ENCODE results near the gene PTDSS2. TPM values are rescaled to one million over a fixed set of nuclear protein-coding genes. Genes with fewer than 3 reads are reported as not detected.
A peak's percentile ranks its signal among the peaks of the same experiment; 100 is the strongest.

The PTDSS2 gene
- total and polyA plus RNA-seq, 2 of the 13 experiments (the other 11 are each of a cell fraction or from before 2014, with no cell fraction given): 21.7 to 26.4 TPM

DNA sequence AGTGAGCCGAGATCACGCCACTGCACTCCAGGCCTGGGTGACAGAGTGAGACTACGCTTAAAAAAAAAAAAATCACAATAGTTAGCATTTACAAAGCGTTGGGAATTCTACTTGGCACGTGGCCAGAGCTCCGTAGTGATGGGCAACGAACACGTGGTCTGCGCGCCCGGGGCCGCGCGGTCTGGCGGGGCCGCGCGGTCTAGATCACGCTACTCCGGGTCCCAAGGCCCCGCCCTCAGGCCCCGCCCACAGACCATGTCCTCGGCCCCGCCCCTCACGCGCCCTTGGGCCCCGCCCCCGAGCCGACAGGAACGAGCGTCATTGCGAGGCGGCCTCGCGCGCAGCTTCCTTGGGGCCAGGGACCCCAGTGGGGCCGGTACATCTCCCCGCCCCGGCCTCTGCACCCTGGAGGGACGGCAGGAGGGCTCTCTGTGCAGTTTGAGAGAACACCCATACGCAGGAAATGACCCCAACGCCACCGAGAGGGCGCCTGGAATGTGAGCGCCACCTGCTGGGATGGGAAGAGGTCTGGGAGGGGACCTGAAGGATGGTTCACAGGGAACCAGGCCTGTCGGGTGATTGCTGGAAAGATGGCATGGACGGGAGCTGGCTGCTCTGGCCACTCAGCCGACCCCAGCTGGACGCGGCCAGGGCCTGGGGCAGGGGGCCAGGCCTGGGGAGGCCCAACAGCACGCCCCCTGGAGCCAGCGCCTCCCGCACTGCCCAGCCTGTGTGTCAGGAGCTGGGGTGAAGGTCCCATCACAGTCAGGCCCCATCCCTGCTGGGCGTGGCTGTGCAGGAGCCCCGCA lies 2.0 kb upstream of the PTDSS2 start (continued):
- TF ChIP-seq, protein P1, sequence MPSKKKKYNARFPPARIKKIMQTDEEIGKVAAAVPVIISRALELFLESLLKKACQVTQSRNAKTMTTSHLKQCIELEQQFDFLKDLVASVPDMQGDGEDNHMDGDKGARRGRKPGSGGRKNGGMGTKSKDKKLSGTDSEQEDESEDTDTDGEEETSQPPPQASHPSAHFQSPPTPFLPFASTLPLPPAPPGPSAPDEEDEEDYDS (CRISPR knock-in tag; IDR thresholded peaks at IDR 0.05): peak; percentile 91
- no peak for TF ChIP-seq ZNF740 (CRISPR knock-in tag; IDR thresholded peaks at IDR 0.05)
- no peak for TF ChIP-seq ZXDC (CRISPR knock-in tag; IDR thresholded peaks at IDR 0.05)
- TF ChIP-seq, protein P2, sequence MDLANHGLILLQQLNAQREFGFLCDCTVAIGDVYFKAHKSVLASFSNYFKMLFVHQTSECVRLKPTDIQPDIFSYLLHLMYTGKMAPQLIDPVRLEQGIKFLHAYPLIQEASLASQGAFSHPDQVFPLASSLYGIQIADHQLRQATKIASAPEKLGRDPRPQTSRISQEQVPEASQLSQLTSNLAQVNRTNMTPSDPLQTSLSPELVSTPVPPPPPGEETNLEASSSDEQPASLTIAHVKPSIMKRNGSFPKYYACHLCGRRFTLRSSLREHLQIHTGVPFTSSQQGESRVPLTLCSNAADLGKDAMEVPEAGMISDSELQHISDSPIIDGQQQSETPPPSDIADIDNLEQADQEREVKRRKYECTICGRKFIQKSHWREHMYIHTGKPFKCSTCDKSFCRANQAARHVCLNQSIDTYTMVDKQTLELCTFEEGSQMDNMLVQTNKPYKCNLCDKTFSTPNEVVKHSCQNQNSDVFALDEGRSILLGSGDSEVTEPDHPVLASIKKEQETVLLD (CRISPR knock-in tag; IDR thresholded peaks at IDR 0.05; ENCODE audit: low read depth): peak; percentile 76
- TF ChIP-seq, protein P3, sequence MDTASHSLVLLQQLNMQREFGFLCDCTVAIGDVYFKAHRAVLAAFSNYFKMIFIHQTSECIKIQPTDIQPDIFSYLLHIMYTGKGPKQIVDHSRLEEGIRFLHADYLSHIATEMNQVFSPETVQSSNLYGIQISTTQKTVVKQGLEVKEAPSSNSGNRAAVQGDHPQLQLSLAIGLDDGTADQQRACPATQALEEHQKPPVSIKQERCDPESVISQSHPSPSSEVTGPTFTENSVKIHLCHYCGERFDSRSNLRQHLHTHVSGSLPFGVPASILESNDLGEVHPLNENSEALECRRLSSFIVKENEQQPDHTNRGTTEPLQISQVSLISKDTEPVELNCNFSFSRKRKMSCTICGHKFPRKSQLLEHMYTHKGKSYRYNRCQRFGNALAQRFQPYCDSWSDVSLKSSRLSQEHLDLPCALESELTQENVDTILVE (CRISPR knock-in tag; IDR thresholded peaks at IDR 0.05): peak; percentile 84
- TF ChIP-seq, protein P4, sequence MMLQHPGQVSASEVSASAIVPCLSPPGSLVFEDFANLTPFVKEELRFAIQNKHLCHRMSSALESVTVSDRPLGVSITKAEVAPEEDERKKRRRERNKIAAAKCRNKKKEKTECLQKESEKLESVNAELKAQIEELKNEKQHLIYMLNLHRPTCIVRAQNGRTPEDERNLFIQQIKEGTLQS (CRISPR knock-in tag; IDR thresholded peaks at IDR 0.05): no peak
- no peak for TF ChIP-seq NR2F1 (CRISPR knock-in tag; IDR thresholded peaks at IDR 0.05)
- peak; percentile 55; the same call in 1 of the 2 replicates for TF ChIP-seq POGZ (CRISPR knock-in tag; IDR thresholded peaks at IDR 0.05)
- no peak for TF ChIP-seq ZNF510 (CRISPR knock-in tag; IDR thresholded peaks at IDR 0.05; ENCODE audit: low read depth)
- TF ChIP-seq ZNF567 (CRISPR knock-in tag; IDR thresholded peaks at IDR 0.05; ENCODE audit: borderline replicate concordance): no peak
- TF ChIP-seq, protein P5, sequence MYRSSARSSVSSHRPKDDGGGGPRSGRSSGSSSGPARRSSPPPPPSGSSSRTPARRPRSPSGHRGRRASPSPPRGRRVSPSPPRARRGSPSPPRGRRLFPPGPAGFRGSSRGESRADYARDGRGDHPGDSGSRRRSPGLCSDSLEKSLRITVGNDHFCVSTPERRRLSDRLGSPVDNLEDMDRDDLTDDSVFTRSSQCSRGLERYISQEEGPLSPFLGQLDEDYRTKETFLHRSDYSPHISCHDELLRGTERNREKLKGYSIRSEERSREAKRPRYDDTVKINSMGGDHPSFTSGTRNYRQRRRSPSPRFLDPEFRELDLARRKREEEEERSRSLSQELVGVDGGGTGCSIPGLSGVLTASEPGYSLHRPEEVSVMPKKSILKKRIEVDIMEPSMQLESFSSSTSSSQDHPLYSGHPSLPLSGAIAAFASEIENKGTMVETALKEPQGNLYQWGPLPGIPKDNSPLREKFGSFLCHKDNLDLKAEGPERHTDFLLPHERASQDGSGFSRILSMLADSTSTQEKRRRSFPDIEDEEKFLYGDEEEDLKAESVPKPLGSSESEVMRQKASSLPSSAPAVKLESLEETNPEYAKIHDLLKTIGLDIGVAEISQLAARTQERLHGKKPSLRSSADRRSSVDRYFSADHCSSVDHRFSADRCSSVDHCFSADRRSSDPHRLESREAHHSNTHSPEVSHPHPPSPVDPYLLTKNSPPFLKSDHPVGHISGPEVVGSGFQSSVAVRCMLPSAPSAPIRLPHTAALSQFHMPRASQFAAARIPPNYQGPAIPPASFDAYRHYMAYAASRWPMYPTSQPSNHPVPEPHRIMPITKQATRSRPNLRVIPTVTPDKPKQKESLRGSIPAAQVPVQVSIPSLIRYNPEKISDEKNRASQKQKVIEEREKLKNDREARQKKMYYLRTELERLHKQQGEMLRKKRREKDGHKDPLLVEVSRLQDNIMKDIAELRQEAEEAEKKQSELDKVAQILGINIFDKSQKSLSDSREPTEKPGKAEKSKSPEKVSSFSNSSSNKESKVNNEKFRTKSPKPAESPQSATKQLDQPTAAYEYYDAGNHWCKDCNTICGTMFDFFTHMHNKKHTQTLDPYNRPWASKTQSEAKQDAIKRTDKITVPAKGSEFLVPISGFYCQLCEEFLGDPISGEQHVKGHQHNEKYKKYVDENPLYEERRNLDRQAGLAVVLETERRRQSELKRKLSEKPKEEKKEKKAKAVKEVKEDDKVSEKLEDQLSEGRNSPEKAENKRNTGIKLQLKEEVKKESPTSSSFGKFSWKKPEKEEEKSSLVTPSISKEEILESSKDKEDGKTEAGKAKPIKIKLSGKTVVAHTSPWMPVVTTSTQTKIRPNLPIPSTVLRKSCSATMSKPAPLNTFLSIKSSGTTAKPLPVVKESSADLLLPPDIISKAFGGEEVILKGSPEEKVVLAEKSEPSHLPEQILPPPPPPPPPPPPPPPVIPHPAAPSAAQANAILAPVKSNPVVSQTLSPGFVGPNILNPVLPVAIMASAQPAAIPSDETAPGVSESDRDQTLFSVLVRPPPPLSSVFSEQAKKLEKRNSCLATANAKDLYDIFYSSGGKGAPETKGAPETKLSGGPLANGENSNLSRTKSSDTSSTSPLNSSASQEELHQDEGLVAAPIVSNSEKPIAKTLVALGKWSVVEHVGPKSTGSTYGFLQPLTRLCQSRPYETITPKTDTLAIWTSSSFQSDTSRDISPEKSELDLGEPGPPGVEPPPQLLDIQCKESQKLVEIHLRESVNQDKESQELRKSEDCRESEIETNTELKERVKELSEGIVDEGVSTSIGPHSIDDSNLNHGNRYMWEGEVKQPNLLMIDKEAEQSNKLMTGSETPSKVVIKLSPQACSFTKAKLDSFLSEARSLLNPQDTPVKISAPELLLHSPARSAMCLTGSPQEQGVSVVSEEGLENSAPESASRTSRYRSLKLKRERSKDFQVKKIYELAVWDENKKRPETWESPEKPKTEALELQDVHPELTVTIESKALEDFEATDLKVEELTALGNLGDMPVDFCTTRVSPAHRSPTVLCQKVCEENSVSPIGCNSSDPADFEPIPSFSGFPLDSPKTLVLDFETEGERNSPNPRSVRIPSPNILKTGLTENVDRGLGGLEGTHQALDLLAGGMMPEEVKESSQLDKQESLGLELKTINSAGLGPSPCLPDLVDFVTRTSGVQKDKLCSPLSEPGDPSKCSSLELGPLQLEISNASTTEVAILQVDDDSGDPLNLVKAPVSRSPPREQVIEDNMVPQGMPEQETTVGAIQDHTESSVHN (CRISPR knock-in tag; IDR thresholded peaks at IDR 0.05): no peak; the same call in 1 of the 2 replicates
- TF ChIP-seq ISX (CRISPR knock-in tag; conservative IDR thresholded peaks at IDR 0.05): no peak
